Heart left ventricle (tissue), 13 donors: Measurements from ENCODE around the gene CCDC148.

Experiments used
- POLR2A ChIP-seq, 2 donors: fragments of 450-650 bp; IDR thresholded peaks; one replicate each; pipeline ENCODE4 v1.6.1; 2017; ENCODE audit warnings: antibody characterized with exemption in 2 of 2, mild to moderate bottlenecking in 2 of 2, moderate library complexity in 2 of 2
- TF ChIP-seq, protein P1 (sequence below), 12 donors: fragments of 200-600 bp; sonication (generic) in 4 of 12; IDR thresholded peaks; one replicate each; pipeline versions ENCODE4 v1.5.0 to v1.8.0; 2018 to 2022; ENCODE audit warnings: antibody characterized with exemption in 12 of 12, mild to moderate bottlenecking in 5 of 12
- donor health status: ischemic (EF 13 %, LVEDD 7.1; RV severe dilation, severe dysfunction).
- donor health status: DM: no; HTN: yes; CAD: no.
- donor health status: DM: no; HTN: no; CAD: no.
- donor health status: ischemic (EF 25% LVEDD 6.9; RV normal size, moderate dysfunction).
- donor health status: ischemic (EF 25% LVEDD 5.7; RV mildly dilated, moderate dysfunction).
- donor health status: ischemic (EF 35%, LVEDD 5.7; RV mildly dilated, moderate dysfunction).
- donor health status: nonischemic (EF 11% LVEDD 7.7; RV severe dilation, severe dysfunction).
- donor health status: DM: yes; HTN: yes; CAD: no.
- donor health status: PGD.
- donor health status: ischemic (EF 29% LVEDD 5.4; RV normal size, mild dysfunction).
- donor health status: nonischemic (EF 23%, LVEDD 6.1; RV moderate dilation, normal function).

DNA sequence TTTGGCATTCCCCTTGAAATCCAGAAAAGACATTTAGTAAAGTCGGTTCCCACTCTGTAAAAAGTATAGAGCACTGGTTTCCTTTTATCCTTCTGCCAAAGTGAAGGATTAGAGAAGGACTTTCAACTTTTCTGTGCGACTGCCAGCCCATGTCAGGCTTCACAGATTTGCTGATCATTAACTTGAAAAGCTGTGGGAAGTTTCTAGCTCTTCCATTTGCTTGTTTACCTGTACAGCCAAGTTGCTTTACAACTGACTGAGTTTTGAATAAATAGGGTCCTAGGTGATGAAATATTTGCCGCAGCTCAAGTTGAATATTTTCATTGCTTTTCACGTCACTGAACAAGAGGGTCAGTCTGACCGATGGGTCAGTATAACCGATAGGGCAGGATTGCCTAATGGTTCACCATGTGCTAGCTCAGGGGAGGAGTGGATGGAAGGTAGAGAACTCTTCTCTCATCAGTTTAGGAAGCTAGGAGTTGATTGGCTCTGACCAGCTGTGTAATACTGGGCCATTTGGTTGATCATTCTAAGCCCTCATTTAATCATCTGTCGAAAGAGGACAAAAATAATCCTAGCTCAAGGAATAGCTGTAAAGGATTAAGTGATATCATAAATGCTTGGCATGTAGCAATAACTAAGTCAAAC lies 324.5 kb downstream of the CCDC148 start:
- TF ChIP-seq POLR2A (IDR thresholded peaks at IDR 0.05), result no peak
- TF ChIP-seq, protein P1, sequence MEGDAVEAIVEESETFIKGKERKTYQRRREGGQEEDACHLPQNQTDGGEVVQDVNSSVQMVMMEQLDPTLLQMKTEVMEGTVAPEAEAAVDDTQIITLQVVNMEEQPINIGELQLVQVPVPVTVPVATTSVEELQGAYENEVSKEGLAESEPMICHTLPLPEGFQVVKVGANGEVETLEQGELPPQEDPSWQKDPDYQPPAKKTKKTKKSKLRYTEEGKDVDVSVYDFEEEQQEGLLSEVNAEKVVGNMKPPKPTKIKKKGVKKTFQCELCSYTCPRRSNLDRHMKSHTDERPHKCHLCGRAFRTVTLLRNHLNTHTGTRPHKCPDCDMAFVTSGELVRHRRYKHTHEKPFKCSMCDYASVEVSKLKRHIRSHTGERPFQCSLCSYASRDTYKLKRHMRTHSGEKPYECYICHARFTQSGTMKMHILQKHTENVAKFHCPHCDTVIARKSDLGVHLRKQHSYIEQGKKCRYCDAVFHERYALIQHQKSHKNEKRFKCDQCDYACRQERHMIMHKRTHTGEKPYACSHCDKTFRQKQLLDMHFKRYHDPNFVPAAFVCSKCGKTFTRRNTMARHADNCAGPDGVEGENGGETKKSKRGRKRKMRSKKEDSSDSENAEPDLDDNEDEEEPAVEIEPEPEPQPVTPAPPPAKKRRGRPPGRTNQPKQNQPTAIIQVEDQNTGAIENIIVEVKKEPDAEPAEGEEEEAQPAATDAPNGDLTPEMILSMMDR (IDR thresholded peaks at IDR 0.05), result no peak
